ENCODE measurements around the gene TM9SF3. TPM values are rescaled to one million over a fixed set of nuclear protein-coding genes. Genes with fewer than 3 reads are reported as not detected.

Gene TM9SF3
- total RNA-seq, 1 experiment from 2014 or later, result 75.2 TPM

GRCh38 chr10:96584035-96584434 lies 2.8 kb downstream of the TM9SF3 start:
- CTCF ChIA-PET, result no interaction called here

GRCh38 chr10:96579133-96579532 lies 7.7 kb downstream of the TM9SF3 start:
- intact Hi-C loops (cut with micrococcal nuclease; ENCODE audit: unreplicated experiment), result loop anchor here (10.0 kb wide), 1 partner anchor 54 kb away; no protein-coding TSS in a partner anchor
- no peaks in the 10 kb centered on the region for H3K27me3 ChIP-seq (ENCODE audit: insufficient read depth, low read depth)
- CTCF ChIA-PET, result no interaction called here
- no peaks in the 10 kb centered on the region for H3K36me3 ChIP-seq (ENCODE audit: low read depth)
- no peaks in the 10 kb centered on the region for H3K9me2 ChIP-seq (ENCODE audit: insufficient read depth)
- no peaks in the 10 kb centered on the region for H3F3A ChIP-seq (ENCODE audit: insufficient read depth, low read depth)
- peaks cover 11% of the 10 kb centered on the region; the same call in 1 of the 2 replicates for H3K4me1 ChIP-seq (replicated peaks; ENCODE audit: insufficient read depth)
- DNase-seq, result no peak
- no peaks in the 10 kb centered on the region for H3K9me3 ChIP-seq (ENCODE audit: insufficient read depth, low read depth)
- H3K27ac ChIP-seq, result no peak overlapping the region
- H2AFZ ChIP-seq, result no peak overlapping the region
- POLR2A ChIA-PET (ENCODE audit: unreplicated experiment), result no interaction called here
- H3K4me2 ChIP-seq, result no peak overlapping the region
- TF ChIP-seq EZH2 (IDR thresholded peaks at IDR 0.05; ENCODE audit: low read depth), result no peak
- TF ChIP-seq CTCF (conservative IDR thresholded peaks at IDR 0.05), result no peak
- no peak overlapping the region for H3K4me3 ChIP-seq
- peaks cover 68% of the 10 kb centered on the region for H4K20me1 ChIP-seq (ENCODE audit: insufficient read depth)
- BruUV-seq (replicated peaks), result no TSS peak
- peaks cover 93% of the 10 kb centered on the region for H3K79me2 ChIP-seq (ENCODE audit: low read depth)

More at GRCh38 chr10:96584035-96584434, 2.8 kb downstream of the TM9SF3 start:
- DNase-seq, result no peak
- Histone ChIP-seq H3K36me3 (ENCODE audit: low read depth) (no peaks in the 10 kb centered on the region), H3K4me3 (no peak overlapping the region), H3K79me2 (ENCODE audit: low read depth) (peaks cover 75% of the 10 kb centered on the region), H3K9me2 (ENCODE audit: insufficient read depth) (no peaks in the 10 kb centered on the region), H3K27ac (no peak overlapping the region), H4K20me1 (ENCODE audit: insufficient read depth) (peaks cover 59% of the 10 kb centered on the region), H3K9me3 (ENCODE audit: insufficient read depth, low read depth) (no peaks in the 10 kb centered on the region), H3F3A (ENCODE audit: insufficient read depth, low read depth) (peaks cover 8% of the 10 kb centered on the region; the same call in 1 of the 2 replicates), H3K4me1 (replicated peaks; ENCODE audit: insufficient read depth) (peaks cover 24% of the 10 kb centered on the region), H2AFZ (no peak overlapping the region), H3K4me2 (peak overlapping the region; percentile 97; the same call in 1 of the 2 replicates), H3K27me3 (ENCODE audit: insufficient read depth, low read depth) (no peaks in the 10 kb centered on the region)
- POLR2A ChIA-PET (ENCODE audit: unreplicated experiment), result interaction anchor here (0.7 kb wide), 1 partner anchor 1239 kb away, joined by 3 read pairs; no protein-coding TSS in a partner anchor
- intact Hi-C loops (cut with micrococcal nuclease; ENCODE audit: unreplicated experiment), result no loop called here
- TF ChIP-seq CTCF (conservative IDR thresholded peaks at IDR 0.05) (no peak), EZH2 (IDR thresholded peaks at IDR 0.05; ENCODE audit: low read depth) (no peak)
- no TSS peak for BruUV-seq (replicated peaks)

- no TSS peak for BruUV-seq (replicated peaks)
- H3K27me3 ChIP-seq (ENCODE audit: insufficient read depth, low read depth), result no peaks in the 10 kb centered on the region
- H3K36me3 ChIP-seq (ENCODE audit: low read depth), result no peaks in the 10 kb centered on the region
- no peaks in the 10 kb centered on the region for H3K9me3 ChIP-seq (ENCODE audit: insufficient read depth, low read depth)
- peaks cover 11% of the 10 kb centered on the region; the same call in 1 of the 2 replicates for H3K4me1 ChIP-seq (replicated peaks; ENCODE audit: insufficient read depth)
- H3F3A ChIP-seq (ENCODE audit: insufficient read depth, low read depth), result no peaks in the 10 kb centered on the region
- no peak overlapping the region for H3K4me2 ChIP-seq
- no peaks in the 10 kb centered on the region for H3K9me2 ChIP-seq (ENCODE audit: insufficient read depth)
- DNase-seq, result no peak
- no peak overlapping the region for H3K4me3 ChIP-seq
- no peak overlapping the region for H3K27ac ChIP-seq
- peaks cover 93% of the 10 kb centered on the region for H3K79me2 ChIP-seq (ENCODE audit: low read depth)
- POLR2A ChIA-PET (ENCODE audit: unreplicated experiment), result no interaction called here
- CTCF ChIA-PET, result no interaction called here
- H4K20me1 ChIP-seq (ENCODE audit: insufficient read depth), result peaks cover 63% of the 10 kb centered on the region
- TF ChIP-seq EZH2 (IDR thresholded peaks at IDR 0.05; ENCODE audit: low read depth) (no peak), CTCF (conservative IDR thresholded peaks at IDR 0.05) (no peak)
- no peak overlapping the region for H2AFZ ChIP-seq
- intact Hi-C loops (cut with micrococcal nuclease; ENCODE audit: unreplicated experiment), result loop anchor here (10.0 kb wide), 1 partner anchor 54 kb away; no protein-coding TSS in a partner anchor
These were observed 8.2 kb downstream of the TM9SF3 start for GRCh38 chr10:96578633-96579032.
